ENCODE measurements around the gene COX7A1. TPM values are rescaled to one million over a fixed set of nuclear protein-coding genes. Genes with fewer than 3 reads are reported as not detected.

Gene COX7A1
- polyA plus RNA-seq, 1 donor (not counting 4 experiments of a cell fraction or from before 2014, with no cell fraction given), result 2.6 TPM

DNA sequence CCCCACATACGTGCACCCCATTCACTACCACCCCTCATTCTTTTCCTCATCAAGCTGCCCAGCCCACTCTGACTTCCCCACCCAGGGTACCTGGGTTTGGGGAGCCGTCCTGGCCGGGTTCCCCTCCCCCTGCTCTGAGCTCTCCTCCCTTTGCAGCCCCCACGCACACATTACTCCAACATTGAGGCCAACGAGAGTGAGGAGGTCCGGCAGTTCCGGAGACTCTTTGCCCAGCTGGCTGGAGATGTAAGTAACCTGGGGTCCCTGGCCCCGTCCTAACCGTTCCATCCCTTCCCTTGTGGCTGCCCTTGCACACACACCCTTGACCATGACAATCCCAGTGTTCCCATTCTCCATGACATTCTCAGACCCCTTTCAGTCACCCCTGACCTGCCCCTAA is 9.8 kb downstream of the COX7A1 start:
- FAIRE-seq (no peak), DNase-seq (ENCODE audit: low read depth, low spot score) (no peak)
- Histone ChIP-seq H3K4me1 (ENCODE audit: control insufficient read depth, extremely low read depth, insufficient read depth, low read length) (peaks cover 11% of the 10 kb centered on the region), H3K36me3 (ENCODE audit: control insufficient read depth in 2 of 2, extremely low read depth in 1 of 2, insufficient read depth in 2 of 2, low read length in 2 of 2) (peaks cover 32 to 39% of the 10 kb centered on the region in 2 experiments), H3K9me3 (ENCODE audit: control insufficient read depth, low read depth, low read length) (no peaks in the 10 kb centered on the region), H3K9ac (ENCODE audit: control insufficient read depth, extremely low read depth, insufficient read depth, low read length) (no peak overlapping the region), H4K20me1 (ENCODE audit: control insufficient read depth, extremely low read depth, insufficient read depth, low read length) (peaks cover 8% of the 10 kb centered on the region), H3K27ac (ENCODE audit: control insufficient read depth, insufficient read depth, low read length) (no peak overlapping the region), H2AFZ (ENCODE audit: control insufficient read depth, low read length) (no peak overlapping the region), H3K27me3 (ENCODE audit: control insufficient read depth, extremely low read depth, insufficient read depth, low read length) (no peaks in the 10 kb centered on the region), H3K79me2 (ENCODE audit: control insufficient read depth, insufficient read depth, low read length) (peaks cover 22% of the 10 kb centered on the region), H3K9me1 (ENCODE audit: control insufficient read depth, extremely low read depth, insufficient read depth, low read length) (peaks cover 2% of the 10 kb centered on the region), H3K4me3 (ENCODE audit: control insufficient read depth in 2 of 3, extremely low read depth in 1 of 3, insufficient read depth in 2 of 3, low read depth in 1 of 3, low read length in 3 of 3) (no peak overlapping the region), H3K4me2 (ENCODE audit: control insufficient read depth, extremely low read depth, insufficient read depth, low read depth, low read length) (no peak overlapping the region)
- TF ChIP-seq, protein P1, sequence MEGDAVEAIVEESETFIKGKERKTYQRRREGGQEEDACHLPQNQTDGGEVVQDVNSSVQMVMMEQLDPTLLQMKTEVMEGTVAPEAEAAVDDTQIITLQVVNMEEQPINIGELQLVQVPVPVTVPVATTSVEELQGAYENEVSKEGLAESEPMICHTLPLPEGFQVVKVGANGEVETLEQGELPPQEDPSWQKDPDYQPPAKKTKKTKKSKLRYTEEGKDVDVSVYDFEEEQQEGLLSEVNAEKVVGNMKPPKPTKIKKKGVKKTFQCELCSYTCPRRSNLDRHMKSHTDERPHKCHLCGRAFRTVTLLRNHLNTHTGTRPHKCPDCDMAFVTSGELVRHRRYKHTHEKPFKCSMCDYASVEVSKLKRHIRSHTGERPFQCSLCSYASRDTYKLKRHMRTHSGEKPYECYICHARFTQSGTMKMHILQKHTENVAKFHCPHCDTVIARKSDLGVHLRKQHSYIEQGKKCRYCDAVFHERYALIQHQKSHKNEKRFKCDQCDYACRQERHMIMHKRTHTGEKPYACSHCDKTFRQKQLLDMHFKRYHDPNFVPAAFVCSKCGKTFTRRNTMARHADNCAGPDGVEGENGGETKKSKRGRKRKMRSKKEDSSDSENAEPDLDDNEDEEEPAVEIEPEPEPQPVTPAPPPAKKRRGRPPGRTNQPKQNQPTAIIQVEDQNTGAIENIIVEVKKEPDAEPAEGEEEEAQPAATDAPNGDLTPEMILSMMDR (optimal IDR thresholded peaks at IDR 0.05 in 1 of 3, IDR thresholded peaks at IDR 0.05 in 1 of 3, conservative IDR thresholded peaks at IDR 0.05 in 1 of 3; ENCODE audit: extremely low read depth in 1 of 3, insufficient read depth in 2 of 3, low read length in 3 of 3), result no peak
- TF ChIP-seq EZH2 (IDR thresholded peaks at IDR 0.05; ENCODE audit: low read length), result no peak
- dilution Hi-C loops (cut with MboI; ENCODE audit: extremely low pct_ligation_motif_present, low sequenced_read_pairs), result no loop called here

DNA sequence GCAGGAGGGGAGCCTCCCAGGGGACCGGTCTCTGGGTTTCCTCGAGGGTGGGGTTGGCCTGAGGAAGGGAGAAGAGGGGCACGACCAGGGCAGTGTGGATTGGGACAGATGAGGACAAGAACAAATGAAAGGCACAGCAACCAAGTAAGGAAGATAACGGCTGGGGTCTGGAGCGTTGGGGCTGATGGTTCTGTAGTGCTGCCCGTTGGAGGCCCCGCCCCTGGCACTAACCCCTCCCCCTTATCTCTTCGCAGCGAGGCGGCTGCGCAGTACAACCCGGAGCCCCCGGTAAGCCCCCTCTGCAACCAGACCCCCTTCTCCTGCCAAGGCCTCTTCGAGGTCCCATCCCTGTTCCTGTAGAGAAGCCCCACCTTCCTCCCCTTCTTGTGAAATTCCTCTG is 10.2 kb downstream of the COX7A1 start:
- no peaks in the 10 kb centered on the region for H3K9me3 ChIP-seq (ENCODE audit: control insufficient read depth, low read depth, low read length)
- peaks cover 8% of the 10 kb centered on the region for H4K20me1 ChIP-seq (ENCODE audit: control insufficient read depth, extremely low read depth, insufficient read depth, low read length)
- no peak overlapping the region for H3K4me3 ChIP-seq (ENCODE audit: control insufficient read depth in 2 of 3, extremely low read depth in 1 of 3, insufficient read depth in 2 of 3, low read depth in 1 of 3, low read length in 3 of 3)
- H3K36me3 ChIP-seq (ENCODE audit: control insufficient read depth in 2 of 2, extremely low read depth in 1 of 2, insufficient read depth in 2 of 2, low read length in 2 of 2), result peaks cover 29 to 37% of the 10 kb centered on the region in 2 experiments
- peaks cover 2% of the 10 kb centered on the region for H3K9me1 ChIP-seq (ENCODE audit: control insufficient read depth, extremely low read depth, insufficient read depth, low read length)
- H3K9ac ChIP-seq (ENCODE audit: control insufficient read depth, extremely low read depth, insufficient read depth, low read length), result no peak overlapping the region
- no peak for TF ChIP-seq EZH2 (IDR thresholded peaks at IDR 0.05; ENCODE audit: low read length)
- TF ChIP-seq, protein P1 (optimal IDR thresholded peaks at IDR 0.05 in 1 of 3, IDR thresholded peaks at IDR 0.05 in 1 of 3, conservative IDR thresholded peaks at IDR 0.05 in 1 of 3; ENCODE audit: extremely low read depth in 1 of 3, insufficient read depth in 2 of 3, low read length in 3 of 3), result no peak
- dilution Hi-C loops (cut with MboI; ENCODE audit: extremely low pct_ligation_motif_present, low sequenced_read_pairs), result no loop called here
- peak overlapping the region; percentile 89 for H3K4me2 ChIP-seq (ENCODE audit: control insufficient read depth, extremely low read depth, insufficient read depth, low read depth, low read length)
- H3K27me3 ChIP-seq (ENCODE audit: control insufficient read depth, extremely low read depth, insufficient read depth, low read length), result no peaks in the 10 kb centered on the region
- H3K27ac ChIP-seq (ENCODE audit: control insufficient read depth, insufficient read depth, low read length), result no peak overlapping the region
- no peak for DNase-seq (ENCODE audit: low read depth, low spot score)
- FAIRE-seq, result no peak
- H2AFZ ChIP-seq (ENCODE audit: control insufficient read depth, low read length), result no peak overlapping the region
- H3K4me1 ChIP-seq (ENCODE audit: control insufficient read depth, extremely low read depth, insufficient read depth, low read length), result peaks cover 15% of the 10 kb centered on the region
- peaks cover 22% of the 10 kb centered on the region for H3K79me2 ChIP-seq (ENCODE audit: control insufficient read depth, insufficient read depth, low read length)
